HG03103 (cell line): ENCODE measurements around the gene NT5DC2.

Experiments
- ATAC-seq: cut with Tn5 transposase; IDR thresholded peaks from one replicate; pipeline ENCODE4 v1.9.1; 2021; ENCODE audit warnings: low read depth; ENCODE audit not compliant: unreplicated experiment

Gene NT5DC2

GRCh38 chr3:52533623-52534280, at the start of gene NT5DC2:
Gene NT5DC2, minus strand, starts transcription at chr3:52533857. Its CDS starts 120 bp downstream, at chr3:52533737.
- peak; percentile 27 for ATAC-seq

- ATAC-seq = no peak
These were observed 40.7 kb upstream of the NT5DC2 start for GRCh38 chr3:52574056-52574965.

DNA sequence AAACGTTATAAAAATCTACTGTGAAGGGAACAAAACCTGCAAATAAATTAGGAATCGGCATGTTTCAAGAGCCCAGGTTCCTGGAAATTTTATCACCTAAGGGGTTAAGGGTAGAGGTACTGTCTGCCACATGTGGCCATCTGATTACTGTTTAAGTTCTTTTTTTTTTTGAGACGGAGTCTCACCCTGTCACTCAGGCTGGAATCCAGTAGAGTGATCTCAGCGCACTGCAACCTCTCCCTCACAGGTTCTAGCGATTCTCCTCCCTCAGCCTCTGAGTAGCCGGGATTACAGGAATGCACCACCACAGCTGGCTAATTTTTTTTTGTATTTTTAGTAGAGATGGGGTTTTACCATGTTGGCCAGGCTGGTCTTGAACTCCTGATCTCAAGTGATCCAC, 38.6 kb upstream of the NT5DC2 start:
- ATAC-seq = no peak

DNA sequence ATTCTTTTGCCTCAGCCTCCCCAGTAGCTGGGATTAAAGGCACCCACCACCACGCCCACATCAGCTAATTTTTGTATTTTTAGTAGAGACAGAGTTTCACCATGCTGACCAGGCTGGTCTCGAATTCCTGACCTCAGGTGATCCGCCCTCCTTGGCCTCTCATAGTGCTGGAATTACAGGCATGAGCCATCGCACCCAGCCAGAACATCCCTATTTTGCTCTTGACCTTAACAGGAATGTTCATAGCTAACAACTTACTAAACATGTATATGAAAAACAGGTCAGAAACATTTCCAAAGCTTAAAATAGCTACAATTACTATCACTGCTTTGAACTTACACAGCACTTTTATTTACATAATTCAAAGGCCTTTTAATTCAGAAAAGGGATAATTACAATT, 36.4 kb upstream of the NT5DC2 start:
- no peak for ATAC-seq

- no peak for ATAC-seq
These were observed 34.4 kb upstream of the NT5DC2 start for GRCh38 chr3:52568069-52568468.

- no peak for ATAC-seq
These were observed 30.3 kb upstream of the NT5DC2 start for GRCh38 chr3:52563984-52564383.

- ATAC-seq = no peak
These were observed 27.5 kb upstream of the NT5DC2 start for GRCh38 chr3:52561028-52561747.

- ATAC-seq = no peak
These were observed 24.8 kb upstream of the NT5DC2 start for GRCh38 chr3:52558436-52558835.

DNA sequence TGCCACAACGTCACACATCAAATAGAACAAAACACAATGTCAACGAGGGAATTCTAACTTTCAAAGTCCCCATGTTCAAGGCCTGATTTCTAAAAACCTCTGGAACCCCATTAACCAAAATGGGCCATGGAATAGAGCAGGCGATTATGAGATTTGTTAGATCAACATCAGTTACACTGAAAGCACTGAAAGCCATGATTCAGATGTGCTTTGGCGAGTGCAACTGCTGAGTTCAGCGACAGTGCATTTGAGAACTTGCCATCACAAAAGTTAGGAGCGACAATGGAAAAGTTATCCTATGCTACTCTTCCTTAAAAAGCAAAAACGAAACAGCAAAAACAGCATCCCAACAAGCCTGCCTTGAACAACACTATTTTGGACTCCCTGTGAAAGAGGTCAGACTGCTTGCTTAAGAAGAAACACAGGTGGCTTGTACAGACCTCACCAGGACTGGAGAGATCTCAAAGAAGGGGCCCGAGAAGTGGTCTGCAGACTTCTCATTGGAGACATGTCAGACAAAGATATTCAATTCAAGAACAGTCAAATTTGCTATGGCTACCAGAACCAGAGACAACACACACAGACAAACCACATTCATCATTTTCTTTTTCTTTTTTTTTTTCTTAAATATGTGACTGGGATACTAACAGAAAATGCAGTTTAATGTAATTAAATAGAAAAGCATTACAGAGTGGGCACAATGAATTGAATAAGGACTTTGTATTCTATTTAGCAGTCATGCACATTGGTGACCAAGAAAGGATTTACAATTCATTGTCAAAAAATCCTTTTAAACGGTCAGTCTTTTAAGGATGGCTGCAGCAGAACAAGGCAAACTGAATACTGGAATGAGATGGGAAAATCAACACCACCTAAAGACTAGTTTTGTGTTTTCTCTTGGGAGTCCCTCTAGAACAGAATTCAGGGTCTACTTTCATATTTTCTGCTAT, 23.6 kb upstream of the NT5DC2 start:
- no peak for ATAC-seq

GRCh38 chr3:52555056-52555455, 21.4 kb upstream of the NT5DC2 start:
- no peak for ATAC-seq

DNA sequence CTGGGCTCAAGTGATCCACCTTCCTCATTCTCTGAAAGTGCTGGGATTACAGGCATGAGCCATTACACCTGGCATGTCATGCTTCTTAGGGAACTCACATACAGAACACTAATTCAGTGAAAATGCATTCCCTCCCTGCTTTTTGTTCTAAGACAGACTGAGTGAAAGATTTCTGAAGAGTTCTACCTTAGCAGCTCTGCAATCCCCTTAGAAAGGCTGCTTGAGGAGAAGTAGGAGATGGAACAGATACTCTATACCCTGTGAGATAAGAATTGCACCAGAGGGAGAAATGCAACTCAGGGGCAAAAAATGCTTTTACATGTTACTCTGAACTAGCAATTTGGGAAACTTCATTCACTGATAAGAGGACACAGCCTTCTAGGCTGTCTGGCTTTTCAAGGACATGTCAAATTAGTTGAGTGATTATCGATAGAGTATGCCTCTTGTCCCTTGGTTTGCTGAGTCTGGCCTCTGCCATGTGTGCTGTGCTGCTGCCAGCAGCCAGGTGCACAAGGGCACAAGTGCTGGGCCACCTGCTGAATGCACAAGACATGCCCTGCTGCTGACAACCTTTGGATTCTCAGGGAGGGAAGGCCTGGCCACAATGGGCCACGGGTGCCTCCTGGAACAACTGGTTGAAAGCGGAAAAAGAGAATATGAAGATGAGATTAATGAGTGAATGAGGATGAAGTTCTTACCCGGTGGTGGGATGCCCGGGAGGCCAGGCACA, 20.5 kb upstream of the NT5DC2 start:
- ATAC-seq = no peak

- ATAC-seq = no peak
These were observed 18.4 kb upstream of the NT5DC2 start for GRCh38 chr3:52552089-52552488.

- no peak for ATAC-seq
These were observed 17.5 kb upstream of the NT5DC2 start for GRCh38 chr3:52551118-52551517.

- ATAC-seq = no peak
These were observed 13.5 kb upstream of the NT5DC2 start for GRCh38 chr3:52547143-52547542.

DNA sequence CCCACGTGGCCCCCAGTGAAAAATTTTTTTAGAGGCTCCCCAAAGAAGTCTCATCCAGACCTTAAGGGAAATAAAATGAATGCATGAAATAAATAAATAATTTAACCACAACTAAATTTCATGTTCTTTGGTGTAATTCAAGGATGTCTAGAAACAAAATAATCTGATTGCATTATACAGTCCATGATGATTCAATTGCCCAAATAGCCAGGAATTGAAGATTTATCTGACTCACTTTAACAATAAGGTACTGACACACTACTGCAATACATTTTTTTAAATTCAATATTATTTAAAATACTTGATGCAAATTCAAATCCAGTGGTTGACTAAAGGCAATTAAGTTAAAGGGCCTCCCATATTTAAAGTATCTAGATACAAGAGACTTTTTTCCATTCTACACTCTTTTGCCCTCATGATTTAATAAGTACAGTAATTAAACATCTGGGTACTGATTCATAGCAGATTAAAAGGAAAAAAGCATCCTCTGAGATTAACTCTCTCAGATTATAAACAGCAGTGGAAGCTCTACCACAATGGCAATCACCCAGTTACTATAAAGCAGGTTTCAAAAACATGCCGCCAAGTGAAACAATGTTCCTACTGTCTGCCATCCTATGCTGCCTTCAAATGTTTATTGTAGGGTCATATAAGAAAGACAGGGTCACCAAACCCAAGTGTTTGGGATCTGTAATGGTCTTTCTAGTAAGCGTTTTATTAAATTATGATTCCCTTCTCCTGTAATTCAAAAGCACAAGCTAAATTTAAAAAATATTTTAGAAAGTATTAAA, 12.6 kb upstream of the NT5DC2 start:
- no peak for ATAC-seq

GRCh38 chr3:52544937-52545336, 11.3 kb upstream of the NT5DC2 start:
- no peak for ATAC-seq

- ATAC-seq = no peak
These were observed 7.4 kb upstream of the NT5DC2 start for GRCh38 chr3:52541050-52541449.

- ATAC-seq = no peak
These were observed 5.5 kb upstream of the NT5DC2 start for GRCh38 chr3:52539010-52539653.
